ENCODE results near the gene ARID1B.

GRCh38 chr6:157023958-157024357, 246.8 kb downstream of the ARID1B start:
- TF ChIP-seq CTCF (IDR thresholded peaks at IDR 0.05) (no peak), POLR2A (IDR thresholded peaks at IDR 0.05) (no peak)

All from adrenal gland (tissue), 5 donors.